ENCODE data around the gene EEPD1. TPM values are rescaled to one million over a fixed set of nuclear protein-coding genes. Genes with fewer than 3 reads are reported as not detected.
"Not testable (repeated sequence)": the region's sequence is repeated elsewhere in the genome, so short reads cannot be mapped to it uniquely, and the experiment has no call there.

EEPD1 gene
- total RNA-seq, 2 donors from 2014 or later, result 4.0 to 6.8 TPM

- Histone ChIP-seq H3K4me3 (no peak overlapping the region), H3K9me3 (no peaks in the 10 kb centered on the region), H3K36me3 (no peaks in the 10 kb centered on the region), H3K27ac (no peak overlapping the region), H3K27me3 (no peaks in the 10 kb centered on the region), H3K4me1 (no peaks in the 10 kb centered on the region)
- no peak for TF ChIP-seq CTCF (IDR thresholded peaks at IDR 0.05)
- peak; percentile 50 for DNase-seq (ENCODE audit: low spot score)
Measured at GRCh38 chr7:36314491-36314890, 161.4 kb downstream of the EEPD1 start.

- no peaks in the 10 kb centered on the region for H3K27me3 ChIP-seq
- TF ChIP-seq CTCF (IDR thresholded peaks at IDR 0.05), result no peak
- no peak overlapping the region for H3K27ac ChIP-seq
- no peaks in the 10 kb centered on the region for H3K36me3 ChIP-seq
- no peak overlapping the region for H3K4me3 ChIP-seq
- H3K9me3 ChIP-seq, result no peaks in the 10 kb centered on the region
- DNase-seq (ENCODE audit: low spot score), result no peak
- H3K4me1 ChIP-seq, result no peaks in the 10 kb centered on the region
Measured at GRCh38 chr7:36315309-36315944, 162.4 kb downstream of the EEPD1 start.

GRCh38 chr7:36316319-36316718 lies 163.3 kb downstream of the EEPD1 start:
- H3K4me3 ChIP-seq, result no peak overlapping the region
- H3K27ac ChIP-seq, result no peak overlapping the region
- no peaks in the 10 kb centered on the region for H3K4me1 ChIP-seq
- no peaks in the 10 kb centered on the region for H3K27me3 ChIP-seq
- no peaks in the 10 kb centered on the region for H3K9me3 ChIP-seq
- no peak for TF ChIP-seq CTCF (IDR thresholded peaks at IDR 0.05)
- DNase-seq (ENCODE audit: low spot score), result peak; percentile 18
- no peaks in the 10 kb centered on the region for H3K36me3 ChIP-seq

GRCh38 chr7:36317276-36317675 lies 164.2 kb downstream of the EEPD1 start:
- Histone ChIP-seq H3K27me3 (no peaks in the 10 kb centered on the region), H3K36me3 (no peaks in the 10 kb centered on the region), H3K4me3 (no peak overlapping the region), H3K9me3 (no peaks in the 10 kb centered on the region), H3K27ac (no peak overlapping the region), H3K4me1 (no peaks in the 10 kb centered on the region)
- no peak for DNase-seq (ENCODE audit: low spot score)
- TF ChIP-seq CTCF (IDR thresholded peaks at IDR 0.05), result no peak

GRCh38 chr7:36318116-36318515 lies 165.1 kb downstream of the EEPD1 start:
- no peaks in the 10 kb centered on the region for H3K36me3 ChIP-seq
- no peak for TF ChIP-seq CTCF (IDR thresholded peaks at IDR 0.05)
- no peak for DNase-seq (ENCODE audit: low spot score)

GRCh38 chr7:36321284-36321683 lies 168.2 kb downstream of the EEPD1 start:
- H3K4me3 ChIP-seq; DNase-seq (ENCODE audit: low spot score); H3K27ac ChIP-seq; H3K9me3 ChIP-seq; H3K36me3 ChIP-seq; H3K27me3 ChIP-seq; H3K4me1 ChIP-seq: not testable (repeated sequence)

More at GRCh38 chr7:36318116-36318515, 165.1 kb downstream of the EEPD1 start:
- Histone ChIP-seq H3K9me3 (no peaks in the 10 kb centered on the region), H3K27me3 (no peaks in the 10 kb centered on the region), H3K4me3 (no peak overlapping the region), H3K27ac (no peak overlapping the region), H3K4me1 (no peaks in the 10 kb centered on the region)

All from right atrium auricular region (tissue), 2 donors.